GM23338 (cell line): Measurements from ENCODE around the gene USH1C. TPM values are rescaled to one million over a fixed set of nuclear protein-coding genes. Genes with fewer than 3 reads are reported as not detected.

ENCODE experiments used
- ATAC-seq: fragments of 200-7000 bp; cut with Tn5 transposase; 3 replicates; pipeline ENCODE4 v1.9.1; 2020
- DNase-seq: peaks from one replicate; pipeline ENCODE4 v3.0.0-alpha.2; 2015; ENCODE audit warnings: low spot score
- H2AFZ ChIP-seq: fragments of 200-600 bp; sonication (generic); 2 replicates; pipeline ENCODE4 v1.8.0; 2016; ENCODE audit warnings: antibody characterized with exemption, mild to moderate bottlenecking, moderate library complexity
- H3F3A ChIP-seq: fragments of 200-600 bp; sonication (generic); replicated peaks from 2 replicates; pipeline ENCODE4 v1.8.0; 2017; ENCODE audit warnings: antibody characterized with exemption, mixed run types, low read depth
- H3K27ac ChIP-seq: fragments of 200-600 bp; sonication (generic); 2 replicates; pipeline ENCODE4 v1.6.1; 2016; ENCODE audit warnings: low read depth
- H3K27me3 ChIP-seq: fragments of 200-600 bp; sonication (generic); 2 replicates; pipeline ENCODE4 v1.8.0; 2016; ENCODE audit warnings: mild to moderate bottlenecking, mixed run types, moderate library complexity; ENCODE audit not compliant: insufficient read depth
- H3K36me3 ChIP-seq: fragments of 200-600 bp; sonication (generic); 2 replicates; pipeline ENCODE4 v1.8.0; 2016; ENCODE audit warnings: mild to moderate bottlenecking; ENCODE audit not compliant: insufficient read depth
- H3K4me1 ChIP-seq: fragments of 200-600 bp; sonication (generic); 2 replicates; pipeline ENCODE4 v1.8.0; 2016; ENCODE audit warnings: mild to moderate bottlenecking, moderate library complexity; ENCODE audit not compliant: insufficient read depth
- H3K4me2 ChIP-seq: fragments of 200-600 bp; sonication (generic); 2 replicates; pipeline ENCODE4 v1.7.1; 2017; ENCODE audit warnings: mixed run types
- H3K4me3 ChIP-seq: fragments of 200-600 bp; sonication (generic); 2 replicates; pipeline ENCODE4 v1.6.1; 2016; ENCODE audit warnings: mixed run types
- H3K79me2 ChIP-seq: fragments of 200-600 bp; sonication (generic); replicated peaks from 2 replicates; pipeline ENCODE4 v1.8.0; 2017; ENCODE audit warnings: mild to moderate bottlenecking; ENCODE audit not compliant: insufficient read depth
- H3K9me2 ChIP-seq: fragments of 200-600 bp; sonication (generic); 2 replicates; pipeline ENCODE4 v1.8.0; 2017; ENCODE audit not compliant: insufficient read depth
- H4K20me1 ChIP-seq: fragments of 200-600 bp; sonication (generic); replicated peaks from 2 replicates; pipeline ENCODE4 v1.8.0; 2017; ENCODE audit warnings: mild to moderate bottlenecking; ENCODE audit not compliant: insufficient read depth
- H3K27ac Mint-ChIP-seq: 2 replicates; pipeline ENCODE4 v1.8.0; 2020; ENCODE audit warnings: inconsistent platforms, mild to moderate bottlenecking, moderate library complexity, mixed read lengths
- H3K27me3 Mint-ChIP-seq: 3 replicates; pipeline ENCODE4 v1.8.0; 2022; ENCODE audit warnings: low read depth, mild to moderate bottlenecking, moderate library complexity, mixed read lengths, inconsistent platforms; ENCODE audit not compliant: insufficient read depth, poor library complexity
- H3K36me3 Mint-ChIP-seq: 3 replicates; pipeline ENCODE4 v1.8.0; 2021; ENCODE audit warnings: low read depth, mild to moderate bottlenecking, inconsistent platforms, moderate library complexity, mixed read lengths
- H3K4me1 Mint-ChIP-seq: 3 replicates; pipeline ENCODE4 v1.8.0; 2020; ENCODE audit warnings: mild to moderate bottlenecking, inconsistent platforms, mixed read lengths
- H3K4me3 Mint-ChIP-seq: 3 replicates; pipeline ENCODE4 v1.8.0; 2021; ENCODE audit warnings: moderate library complexity, mild to moderate bottlenecking, inconsistent platforms, mixed read lengths
- H3K9me3 Mint-ChIP-seq: 3 replicates; pipeline ENCODE4 v1.8.0; 2020; ENCODE audit warnings: moderate library complexity, mild to moderate bottlenecking, inconsistent platforms, mixed read lengths
- CREB1 ChIP-seq: fragments of 250-450 bp; sonication (Bioruptor Pico); IDR thresholded peaks from 2 replicates; pipeline ENCODE4 v1.5.0; 2020; ENCODE audit warnings: low read depth, mild to moderate bottlenecking, moderate library complexity
- CTCF ChIP-seq, 2 experiments: fragments of 200-600 bp in 1 of 2; sonication (generic) in 1 of 2; conservative IDR thresholded peaks; 2 replicates each; pipeline versions ENCODE4 v1.5.1 to v1.6.1; 2016 to 2017; ENCODE audit warnings: antibody characterized with exemption in 2 of 2, low read depth in 2 of 2, mild to moderate bottlenecking in 2 of 2, moderate library complexity in 1 of 2
- ETS1 ChIP-seq: IDR thresholded peaks from 2 replicates; pipeline ENCODE4 v1.6.1; 2016; ENCODE audit warnings: antibody characterized with exemption
- EZH2 ChIP-seq: fragments of 200-600 bp; sonication (generic); IDR thresholded peaks from one replicate; pipeline ENCODE4 v1.8.0; 2017; ENCODE audit warnings: antibody characterized with exemption, mild to moderate bottlenecking, low read depth; ENCODE audit not compliant: unreplicated experiment
- JUNB ChIP-seq: IDR thresholded peaks from one replicate; pipeline ENCODE4 v1.6.1; 2016; ENCODE audit warnings: antibody characterized with exemption; ENCODE audit not compliant: unreplicated experiment
- NANOG ChIP-seq: IDR thresholded peaks from 2 replicates; pipeline ENCODE4 v1.6.1; 2016; ENCODE audit warnings: antibody characterized with exemption, borderline replicate concordance
- POLR2AphosphoS5 ChIP-seq: IDR thresholded peaks from 2 replicates; pipeline ENCODE4 v1.6.1; 2016; ENCODE audit warnings: antibody characterized with exemption, low read depth
- REST ChIP-seq: IDR thresholded peaks from one replicate; pipeline ENCODE4 v1.6.1; 2018; ENCODE audit warnings: antibody characterized with exemption; ENCODE audit not compliant: unreplicated experiment
- STAT1 ChIP-seq: IDR thresholded peaks from one replicate; pipeline ENCODE4 v1.6.1; 2016; ENCODE audit warnings: antibody characterized with exemption; ENCODE audit not compliant: unreplicated experiment
- ZNF114 ChIP-seq: fragments of 250-450 bp; sonication (Bioruptor Pico); IDR thresholded peaks from 2 replicates; pipeline ENCODE4 v1.5.0; 2020; ENCODE audit warnings: mild to moderate bottlenecking, moderate library complexity
- ZNF331 ChIP-seq: fragments of 250-450 bp; sonication (Bioruptor Pico); IDR thresholded peaks from 2 replicates; pipeline ENCODE4 v1.5.0; 2020; ENCODE audit warnings: low read depth, mild to moderate bottlenecking, moderate library complexity
- polyA plus RNA-seq: library from polyadenylated mRNA; unstranded; fragments of >200 nt; fragmentation: Nextera tagmentation; extraction: Ambion mirVana; gene quantifications from 2 replicates; pipeline ENCODE4 v1.2.1, GENCODE V29; 2016
- total RNA-seq: library from RNA; depleted of rRNA; stranded (reverse); fragments of >200 nt; shearing (Covaris generic); gene quantifications from 2 replicates; pipeline ENCODE4 v1.2.3, GENCODE V29; 2014

The USH1C gene
- total and polyA plus RNA-seq, 2 experiments from 2014 or later, result 1.3 to 1.8 TPM

- Mint-ChIP-seq H3K4me1 (peaks cover 3% of the 10 kb centered on the region), H3K4me3 (no peak overlapping the region), H3K36me3 (no peaks in the 10 kb centered on the region), H3K27ac (no peak overlapping the region), H3K9me3 (no peaks in the 10 kb centered on the region), H3K27me3 (peaks cover 7% of the 10 kb centered on the region)
- Histone ChIP-seq H3K4me3 (no peak overlapping the region), H3K9me2 (no peaks in the 10 kb centered on the region), H3K27me3 (no peaks in the 10 kb centered on the region), H3K4me2 (no peak overlapping the region), H3F3A (no peaks in the 10 kb centered on the region), H3K4me1 (no peaks in the 10 kb centered on the region; the same call in 1 of the 2 replicates), H3K36me3 (no peaks in the 10 kb centered on the region), H3K27ac (no peak overlapping the region), H2AFZ (no peak overlapping the region), H4K20me1 (no peaks in the 10 kb centered on the region), H3K79me2 (no peaks in the 10 kb centered on the region)
- DNase-seq (peak; percentile 38), ATAC-seq (peak; percentile 7; the same call in 1 of the 3 replicates)
- TF ChIP-seq JUNB, result no peak
- TF ChIP-seq CREB1 (CRISPR knock-in tag), result no peak
- no peak for TF ChIP-seq EZH2
- no peak for TF ChIP-seq POLR2AphosphoS5
- no peak for TF ChIP-seq CTCF (conservative IDR thresholded peaks at IDR 0.05; ENCODE audit: low read depth in 2 of 2)
- no peak for TF ChIP-seq ZNF331 (CRISPR knock-in tag)
- TF ChIP-seq ZNF114 (CRISPR knock-in tag), result no peak
- TF ChIP-seq ETS1, result no peak
Measured at GRCh38 chr11:17526931-17527627, 17.1 kb downstream of the USH1C start.

GRCh38 chr11:17526326-17526725 is 17.9 kb downstream of the USH1C start:
- Histone ChIP-seq H2AFZ (no peak overlapping the region), H3F3A (no peaks in the 10 kb centered on the region), H3K4me3 (no peak overlapping the region), H3K4me1 (no peaks in the 10 kb centered on the region; the same call in 1 of the 2 replicates), H3K27ac (no peak overlapping the region), H4K20me1 (no peaks in the 10 kb centered on the region), H3K27me3 (no peaks in the 10 kb centered on the region), H3K4me2 (no peak overlapping the region), H3K36me3 (no peaks in the 10 kb centered on the region), H3K79me2 (no peaks in the 10 kb centered on the region), H3K9me2 (no peaks in the 10 kb centered on the region)
- no peak overlapping the region for H3K4me3 Mint-ChIP-seq
- peaks cover 2% of the 10 kb centered on the region; the same call in 2 of the 3 replicates for H3K36me3 Mint-ChIP-seq
- H3K9me3 Mint-ChIP-seq, result no peaks in the 10 kb centered on the region; the same call in 2 of the 3 replicates
- no peaks in the 10 kb centered on the region; the same call in 1 of the 3 replicates for H3K4me1 Mint-ChIP-seq
- peaks cover 7% of the 10 kb centered on the region for H3K27me3 Mint-ChIP-seq
- DNase-seq (no peak), ATAC-seq (no peak)
- no peak overlapping the region for H3K27ac Mint-ChIP-seq
- TF ChIP-seq STAT1 (no peak), JUNB (no peak), REST (no peak), CTCF (conservative IDR thresholded peaks at IDR 0.05; ENCODE audit: low read depth in 2 of 2) (no peak), POLR2AphosphoS5 (no peak), EZH2 (no peak), ETS1 (no peak), NANOG (no peak)
